HUES48 (cell line): ENCODE results near the gene ZHX3.

Experiments
- H3K27ac ChIP-seq: one replicate; pipeline ENCODE4 v1.7.0; 2013; ENCODE audit warnings: low read depth, low read length, inconsistent platforms
- H3K27me3 ChIP-seq: 2 replicates; pipeline ENCODE4 v1.6.1; 2013; ENCODE audit warnings: mild to moderate bottlenecking, low read length; ENCODE audit not compliant: control insufficient read depth, insufficient read depth
- H3K36me3 ChIP-seq: 2 replicates; pipeline ENCODE4 v1.6.1; 2013; ENCODE audit warnings: low read length; ENCODE audit not compliant: control insufficient read depth, insufficient read depth
- H3K4me1 ChIP-seq: 2 replicates; pipeline ENCODE4 v1.6.1; 2013; ENCODE audit warnings: mild to moderate bottlenecking, low read length; ENCODE audit not compliant: control insufficient read depth, insufficient read depth
- H3K4me3 ChIP-seq: 2 replicates; pipeline ENCODE4 v1.5.1; 2013; ENCODE audit warnings: mild to moderate bottlenecking, low read depth, low read length
- H3K9ac ChIP-seq: 2 replicates; pipeline ENCODE4 v1.6.1; 2013; ENCODE audit warnings: mild to moderate bottlenecking, low read depth, low read length, moderate library complexity
- H3K9me3 ChIP-seq: 2 replicates; pipeline ENCODE4 v1.6.1; 2013; ENCODE audit warnings: low read length; ENCODE audit not compliant: control insufficient read depth, insufficient read depth

The ZHX3 gene

DNA sequence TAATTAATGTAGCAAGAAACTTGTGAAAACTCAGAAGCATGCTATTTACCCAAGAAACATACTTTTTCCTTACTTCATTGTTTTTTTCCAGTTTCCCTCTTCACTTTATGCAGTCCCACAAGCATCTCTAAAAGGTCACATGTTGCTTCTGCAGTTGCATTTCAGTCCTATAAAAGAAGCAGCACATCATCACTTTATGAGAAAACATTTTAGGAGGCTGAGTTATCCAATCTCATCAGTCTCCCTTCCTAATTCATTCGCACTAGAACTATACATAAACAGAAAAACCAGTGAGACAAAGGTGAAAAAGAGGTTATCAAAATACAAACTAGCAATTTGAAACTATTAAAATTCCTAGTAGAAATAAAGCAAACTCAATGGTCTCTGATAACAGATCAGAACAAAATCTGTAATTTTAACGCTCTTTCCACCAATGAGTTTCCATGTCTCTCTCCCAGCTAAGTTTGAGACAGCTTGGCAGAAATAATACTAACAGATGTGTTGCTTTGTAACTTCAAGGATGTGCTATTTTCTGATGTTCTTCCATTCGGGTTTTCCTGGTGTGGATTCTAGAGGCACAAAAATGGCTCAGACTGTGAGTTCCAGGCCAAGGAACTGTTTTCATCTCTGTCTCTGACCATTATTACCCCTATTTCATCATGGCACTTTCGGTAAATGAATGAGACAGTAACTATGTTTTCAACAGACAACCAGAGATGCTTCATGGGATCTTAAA lies 48.4 kb downstream of the ZHX3 start:
- no peaks in the 10 kb centered on the region for H3K36me3 ChIP-seq
- H3K9me3 ChIP-seq, result no peaks in the 10 kb centered on the region
- H3K4me1 ChIP-seq, result peaks cover 5% of the 10 kb centered on the region; the same call in 1 of the 2 replicates
- H3K9ac ChIP-seq, result no peak overlapping the region
- H3K27me3 ChIP-seq, result no peaks in the 10 kb centered on the region
- H3K27ac ChIP-seq, result no peak overlapping the region
- no peak overlapping the region for H3K4me3 ChIP-seq

DNA sequence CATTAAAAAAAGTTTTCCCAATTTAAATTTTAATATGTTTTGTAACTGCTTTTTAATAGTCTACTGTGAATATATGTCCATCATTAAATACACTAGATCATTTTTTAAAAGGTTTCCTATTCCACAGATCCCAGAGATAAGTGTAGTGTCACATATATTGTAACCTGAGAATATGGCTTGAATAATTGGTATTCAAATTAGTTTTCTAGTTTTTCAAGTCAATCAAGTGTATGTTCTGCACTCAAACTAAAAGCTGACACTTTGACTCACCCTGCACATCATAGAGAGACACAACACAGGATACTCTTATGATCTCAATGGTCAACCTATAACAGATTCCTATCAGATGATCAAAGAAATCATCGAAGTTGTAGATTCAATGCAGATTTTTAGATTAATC lies 49.1 kb downstream of the ZHX3 start:
- H3K4me3 ChIP-seq, result no peak overlapping the region
- no peaks in the 10 kb centered on the region for H3K9me3 ChIP-seq
- no peaks in the 10 kb centered on the region for H3K36me3 ChIP-seq
- peaks cover 4% of the 10 kb centered on the region; the same call in 1 of the 2 replicates for H3K4me1 ChIP-seq
- no peak overlapping the region for H3K27ac ChIP-seq
- H3K27me3 ChIP-seq, result no peaks in the 10 kb centered on the region
- no peak overlapping the region for H3K9ac ChIP-seq

DNA sequence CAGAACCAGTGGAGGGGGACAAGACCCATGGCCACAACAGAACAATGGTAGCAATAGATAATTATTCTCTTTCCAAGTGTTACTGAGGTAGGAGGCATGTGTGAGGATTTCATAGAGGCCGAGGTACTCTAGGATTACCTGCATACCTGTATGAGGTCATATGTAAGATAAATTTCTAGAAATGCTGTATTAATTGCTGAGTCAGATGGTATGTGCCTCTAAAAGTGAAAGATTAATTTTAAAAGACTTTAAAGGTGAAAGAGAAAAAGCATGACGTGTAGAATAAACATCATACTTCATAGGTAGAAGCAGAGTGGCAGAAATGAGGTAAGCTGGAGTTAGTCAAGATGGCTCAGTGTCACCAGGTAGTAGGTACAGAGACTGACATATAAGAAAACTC lies 51.6 kb downstream of the ZHX3 start:
- no peaks in the 10 kb centered on the region for H3K36me3 ChIP-seq
- H3K27me3 ChIP-seq, result no peaks in the 10 kb centered on the region
- H3K4me3 ChIP-seq, result no peak overlapping the region
- no peaks in the 10 kb centered on the region for H3K9me3 ChIP-seq
- no peaks in the 10 kb centered on the region for H3K4me1 ChIP-seq
- no peak overlapping the region for H3K9ac ChIP-seq
- H3K27ac ChIP-seq, result no peak overlapping the region

DNA sequence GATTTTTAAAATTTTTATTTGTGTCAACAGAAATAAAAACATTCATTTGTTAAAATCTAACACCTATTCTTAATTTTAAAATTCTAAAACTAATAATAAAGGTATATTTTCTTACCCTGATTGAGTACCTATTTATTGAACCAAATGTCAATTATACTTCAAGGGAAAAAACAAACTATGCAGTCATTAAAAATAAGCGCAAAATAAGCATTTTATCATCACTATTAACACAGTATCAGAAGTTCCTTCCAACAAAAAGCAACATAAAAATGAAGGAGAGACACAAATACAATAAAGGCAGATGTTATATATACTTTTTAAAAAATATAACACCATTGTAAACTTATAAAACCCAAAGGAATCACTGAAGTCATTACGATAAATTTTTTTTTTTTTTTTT lies 52.7 kb downstream of the ZHX3 start:
- H3K27me3 ChIP-seq, result no peaks in the 10 kb centered on the region
- no peak overlapping the region for H3K4me3 ChIP-seq
- H3K27ac ChIP-seq, result no peak overlapping the region
- no peaks in the 10 kb centered on the region for H3K4me1 ChIP-seq
- H3K9me3 ChIP-seq, result no peaks in the 10 kb centered on the region
- H3K36me3 ChIP-seq, result no peaks in the 10 kb centered on the region
- no peak overlapping the region for H3K9ac ChIP-seq

DNA sequence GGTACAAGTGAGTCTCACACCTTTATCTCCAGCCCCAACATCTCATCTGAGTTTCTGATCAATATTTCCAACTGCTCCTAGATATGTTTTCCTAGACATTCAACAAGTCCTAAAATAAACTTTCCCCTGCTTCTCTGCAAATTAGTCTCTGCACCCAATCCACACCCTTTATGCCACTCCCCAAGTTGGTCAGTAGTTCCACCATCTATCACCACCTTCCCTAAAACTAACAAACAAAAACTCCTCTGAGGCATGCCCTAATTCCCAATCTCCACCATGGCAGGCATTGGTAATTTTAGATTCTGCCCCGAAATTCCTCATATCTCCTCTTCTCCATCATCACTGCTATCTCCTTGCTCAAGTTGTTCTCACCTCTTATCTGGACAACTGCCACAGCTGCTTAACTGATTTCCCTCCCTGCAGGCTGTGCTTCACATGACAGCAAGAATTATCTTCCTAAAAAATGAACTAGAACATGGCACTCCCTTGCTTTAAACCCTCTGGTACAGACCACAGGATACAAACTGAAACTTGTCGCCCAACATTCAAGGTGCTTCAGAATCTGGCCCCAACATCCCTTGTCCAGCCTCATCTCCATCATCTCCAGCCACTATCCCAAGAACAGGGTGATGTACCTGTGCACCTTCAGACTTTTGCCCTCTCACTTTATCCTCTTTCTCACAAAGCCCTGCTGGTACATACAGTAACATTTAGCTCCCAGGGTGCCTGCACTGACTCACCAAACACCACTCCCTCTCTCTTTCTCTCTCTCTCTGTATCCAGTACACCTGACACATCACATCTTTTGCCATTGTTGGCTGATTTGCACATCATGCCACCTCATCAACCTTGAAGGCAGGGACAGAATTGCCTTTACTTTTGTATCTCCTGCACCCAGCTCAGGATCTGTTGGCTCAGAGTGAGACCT lies 55.5 kb downstream of the ZHX3 start:
- H3K9me3 ChIP-seq, result no peaks in the 10 kb centered on the region
- no peaks in the 10 kb centered on the region for H3K4me1 ChIP-seq
- no peaks in the 10 kb centered on the region for H3K27me3 ChIP-seq
- H3K4me3 ChIP-seq, result no peak overlapping the region
- H3K9ac ChIP-seq, result no peak overlapping the region
- no peak overlapping the region for H3K27ac ChIP-seq
- no peaks in the 10 kb centered on the region for H3K36me3 ChIP-seq

DNA sequence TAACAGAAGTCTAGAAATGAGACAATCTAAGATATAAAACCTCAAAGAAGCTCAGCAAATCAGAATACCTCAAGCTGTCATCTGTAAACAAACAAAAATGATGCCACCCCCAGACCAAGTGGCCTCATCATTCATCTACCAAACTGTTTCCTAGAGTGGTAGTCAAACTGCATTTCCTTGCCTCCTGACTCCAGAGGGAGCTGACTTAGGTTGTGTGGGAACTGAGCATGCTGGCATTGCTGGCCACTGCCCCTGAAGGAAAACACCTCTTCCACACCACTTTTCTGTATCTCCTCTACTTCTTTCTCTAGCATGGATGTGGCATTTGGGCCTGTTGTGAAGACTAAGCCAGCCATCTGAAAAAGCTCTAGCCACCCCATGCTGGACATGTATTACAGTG lies 56.3 kb downstream of the ZHX3 start:
- H3K9ac ChIP-seq, result no peak overlapping the region
- H3K4me3 ChIP-seq, result no peak overlapping the region
- H3K27me3 ChIP-seq, result no peaks in the 10 kb centered on the region
- no peaks in the 10 kb centered on the region for H3K9me3 ChIP-seq
- no peaks in the 10 kb centered on the region for H3K4me1 ChIP-seq
- no peak overlapping the region for H3K27ac ChIP-seq
- H3K36me3 ChIP-seq, result no peaks in the 10 kb centered on the region

DNA sequence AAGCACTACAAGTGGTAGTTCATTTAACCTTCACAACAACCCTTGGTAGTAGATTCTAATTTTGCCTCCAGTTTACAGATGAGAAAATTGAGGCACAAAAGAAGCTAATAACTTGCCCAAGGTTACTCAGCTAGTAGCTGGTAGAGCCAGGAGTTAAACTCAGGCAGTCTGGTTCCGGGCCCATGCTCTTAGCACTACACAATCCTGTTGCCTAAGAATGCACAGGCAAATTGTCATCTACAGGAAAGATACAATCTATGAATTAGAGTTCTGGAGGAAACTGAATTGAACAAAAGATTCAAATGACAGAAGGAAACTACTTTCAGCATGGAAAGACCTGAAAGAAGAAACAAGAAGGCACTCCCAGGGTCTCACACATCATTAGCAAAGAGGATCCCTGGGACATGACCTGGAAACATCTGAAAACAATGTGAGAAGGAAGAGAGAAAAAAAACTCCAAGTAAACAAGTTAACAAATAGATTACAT lies 56.8 kb downstream of the ZHX3 start:
- no peaks in the 10 kb centered on the region for H3K9me3 ChIP-seq
- no peaks in the 10 kb centered on the region for H3K36me3 ChIP-seq
- H3K27ac ChIP-seq, result no peak overlapping the region
- H3K27me3 ChIP-seq, result no peaks in the 10 kb centered on the region
- no peak overlapping the region for H3K9ac ChIP-seq
- no peak overlapping the region for H3K4me3 ChIP-seq
- H3K4me1 ChIP-seq, result no peaks in the 10 kb centered on the region

DNA sequence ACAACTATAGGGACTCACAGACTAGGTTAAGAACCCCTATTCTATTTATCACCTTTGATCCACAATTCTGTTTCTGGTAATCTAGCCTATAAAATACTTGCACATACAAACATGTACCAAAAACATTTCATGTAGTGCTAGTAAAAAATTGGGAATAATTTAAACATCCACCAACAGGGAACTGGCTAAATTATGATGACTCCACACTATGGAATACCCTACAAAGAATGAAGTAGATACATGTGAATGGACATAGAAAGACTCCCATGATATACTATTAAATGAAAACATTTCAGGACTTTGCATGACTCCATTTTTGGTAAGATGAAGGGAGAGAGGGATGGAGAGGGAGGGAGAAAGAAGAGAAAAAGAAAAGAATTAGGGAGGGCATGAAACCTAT lies 58.2 kb downstream of the ZHX3 start:
- Histone ChIP-seq H3K9ac (no peak overlapping the region), H3K27me3 (no peaks in the 10 kb centered on the region), H3K27ac (no peak overlapping the region), H3K4me3 (no peak overlapping the region), H3K9me3 (no peaks in the 10 kb centered on the region), H3K4me1 (no peaks in the 10 kb centered on the region), H3K36me3 (no peaks in the 10 kb centered on the region)

DNA sequence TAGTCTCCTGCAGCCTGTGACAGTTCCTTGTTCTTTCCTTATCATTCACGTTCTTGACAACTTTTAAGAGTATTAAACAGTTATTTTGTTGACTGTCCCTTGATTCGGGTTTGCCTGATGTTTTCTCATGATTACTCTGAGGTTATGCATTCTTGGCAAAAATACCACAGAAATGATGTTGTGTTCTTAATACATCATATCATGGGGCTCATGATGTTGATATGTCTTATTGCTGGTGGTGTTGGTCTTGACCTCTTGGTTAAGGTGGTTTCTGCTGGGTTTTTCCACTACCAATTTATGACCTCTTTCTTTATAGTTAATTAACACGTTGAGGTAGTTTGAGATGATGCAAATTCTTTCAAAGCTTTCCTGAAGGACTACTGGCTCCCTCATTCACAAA lies 59.1 kb downstream of the ZHX3 start:
- no peak overlapping the region for H3K4me3 ChIP-seq
- H3K36me3 ChIP-seq, result no peaks in the 10 kb centered on the region
- no peaks in the 10 kb centered on the region for H3K4me1 ChIP-seq
- H3K27ac ChIP-seq, result no peak overlapping the region
- no peaks in the 10 kb centered on the region for H3K9me3 ChIP-seq
- no peaks in the 10 kb centered on the region for H3K27me3 ChIP-seq
- H3K9ac ChIP-seq, result no peak overlapping the region

DNA sequence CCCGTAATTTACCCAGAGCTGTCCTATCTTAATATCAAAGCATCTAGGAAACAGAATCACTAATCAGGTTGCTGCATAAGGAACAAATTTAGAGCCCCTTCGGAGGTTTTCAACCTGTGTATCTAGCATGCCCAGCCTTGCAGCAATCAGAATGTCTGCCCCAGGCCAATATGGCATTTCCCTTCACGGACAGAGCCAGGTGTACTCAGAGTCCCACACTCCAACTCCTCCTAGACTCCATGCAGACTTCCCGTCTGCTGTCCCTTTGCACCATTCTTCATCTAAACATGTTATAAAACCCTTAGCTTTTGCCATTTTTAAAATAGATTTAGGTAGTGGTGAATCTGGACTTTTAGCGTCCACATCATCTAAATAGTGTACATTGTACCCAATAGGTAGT lies 61.0 kb downstream of the ZHX3 start:
- Histone ChIP-seq H3K36me3 (no peaks in the 10 kb centered on the region), H3K9ac (no peak overlapping the region), H3K9me3 (no peaks in the 10 kb centered on the region), H3K27ac (no peak overlapping the region), H3K4me1 (no peaks in the 10 kb centered on the region), H3K27me3 (no peaks in the 10 kb centered on the region), H3K4me3 (no peak overlapping the region)

DNA sequence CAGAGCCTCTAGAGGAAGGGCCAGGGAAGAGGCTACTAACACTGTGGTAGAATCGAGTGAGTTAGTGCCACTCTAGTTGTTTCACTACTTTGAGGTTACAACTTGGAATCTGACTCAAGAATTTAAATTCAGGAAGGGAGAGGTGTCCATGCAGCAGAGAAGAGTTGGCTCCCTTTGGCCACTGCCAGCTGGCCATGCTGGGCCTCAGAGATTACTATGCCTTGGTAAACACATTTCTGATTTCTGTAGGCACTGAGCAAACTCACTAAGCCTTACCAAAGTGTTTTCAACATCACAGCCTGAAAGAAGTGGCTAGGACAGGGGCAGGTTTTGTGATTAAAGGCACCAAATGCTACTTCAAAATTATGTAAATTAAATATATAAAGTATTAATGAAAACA lies 61.9 kb downstream of the ZHX3 start:
- no peak overlapping the region for H3K9ac ChIP-seq
- H3K36me3 ChIP-seq, result no peaks in the 10 kb centered on the region
- no peak overlapping the region for H3K27ac ChIP-seq
- H3K27me3 ChIP-seq, result no peaks in the 10 kb centered on the region
- no peak overlapping the region for H3K4me3 ChIP-seq
- no peaks in the 10 kb centered on the region for H3K9me3 ChIP-seq
- H3K4me1 ChIP-seq, result no peaks in the 10 kb centered on the region
